ENCODE results near the gene EML6.

- TF ChIP-seq POLR2AphosphoS5 (IDR thresholded peaks at IDR 0.05; ENCODE audit: low read depth), result no peak
- TF ChIP-seq CTCF (conservative IDR thresholded peaks at IDR 0.05; ENCODE audit: low read depth in 2 of 2), result no peak
- TF ChIP-seq REST (IDR thresholded peaks at IDR 0.05; ENCODE audit: unreplicated experiment), result no peak
- no peak for TF ChIP-seq EZH2 (IDR thresholded peaks at IDR 0.05; ENCODE audit: low read depth, unreplicated experiment)
These were observed 294.4 kb downstream of the EML6 start for GRCh38 chr2:55017880-55018279.

All from GM23338 (cell line).